Measurements from ENCODE around the gene PIP4K2A.
"Not testable (repeated sequence)": the region's sequence is repeated elsewhere in the genome, so short reads cannot be mapped to it uniquely, and the experiment has no call there.

The PIP4K2A gene

DNA sequence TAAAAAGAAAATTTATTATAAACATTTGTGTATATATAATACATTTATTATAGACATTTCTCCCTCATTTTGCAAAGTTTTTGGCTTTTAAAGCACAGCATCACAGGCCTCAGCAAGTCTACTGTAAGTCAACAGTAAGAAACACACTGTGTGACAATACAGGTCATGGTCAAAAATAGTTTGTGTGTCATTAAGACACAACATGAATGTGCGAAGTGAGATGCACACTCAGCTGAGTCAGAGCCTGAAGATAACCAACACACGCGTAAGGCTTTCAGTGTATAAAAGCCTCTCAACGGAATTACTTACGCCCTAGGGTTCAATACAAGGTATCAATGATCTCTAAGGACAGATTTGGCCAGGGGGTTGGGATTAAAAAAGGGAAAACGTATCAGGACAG lies 157.6 kb downstream of the PIP4K2A start:
- no peak for DNase-seq (ENCODE audit: low read depth, low spot score)

DNA sequence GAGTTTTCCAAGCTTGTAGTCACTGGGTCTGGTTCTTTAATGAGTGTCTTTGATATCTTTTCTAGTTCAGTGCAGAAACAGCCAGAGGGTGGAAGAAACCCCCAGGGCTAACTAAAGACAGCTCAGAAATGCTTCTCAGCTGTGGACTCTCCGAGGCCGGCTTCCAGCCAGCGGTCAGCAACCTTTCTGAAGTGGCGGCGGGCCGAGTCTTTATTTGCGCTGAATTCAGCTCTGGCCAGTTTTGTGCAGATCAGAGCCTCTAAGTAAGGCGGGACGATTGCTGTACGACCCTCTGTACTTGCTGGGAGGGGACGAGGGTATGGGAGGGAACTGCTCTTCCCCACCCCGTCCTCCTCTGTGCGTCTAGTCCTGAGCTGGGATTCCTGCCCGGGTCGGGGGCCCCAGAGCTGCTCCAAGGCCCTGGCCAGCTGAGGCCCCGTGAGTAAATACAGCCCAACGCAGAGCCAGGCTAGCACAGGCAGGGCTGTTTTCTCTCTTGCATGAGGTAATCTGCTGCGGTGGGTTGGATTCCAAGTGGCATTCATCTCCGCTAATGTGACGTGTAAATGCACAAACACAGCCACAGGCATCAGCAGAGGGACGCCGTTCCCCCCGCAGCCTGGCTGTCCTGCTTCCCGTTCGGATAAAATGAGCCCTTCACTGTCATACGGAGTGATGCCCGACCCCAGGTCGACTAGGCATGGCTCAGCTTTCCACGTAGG lies 159.8 kb downstream of the PIP4K2A start:
- DNase-seq (ENCODE audit: low read depth, low spot score), result peak; percentile 85

DNA sequence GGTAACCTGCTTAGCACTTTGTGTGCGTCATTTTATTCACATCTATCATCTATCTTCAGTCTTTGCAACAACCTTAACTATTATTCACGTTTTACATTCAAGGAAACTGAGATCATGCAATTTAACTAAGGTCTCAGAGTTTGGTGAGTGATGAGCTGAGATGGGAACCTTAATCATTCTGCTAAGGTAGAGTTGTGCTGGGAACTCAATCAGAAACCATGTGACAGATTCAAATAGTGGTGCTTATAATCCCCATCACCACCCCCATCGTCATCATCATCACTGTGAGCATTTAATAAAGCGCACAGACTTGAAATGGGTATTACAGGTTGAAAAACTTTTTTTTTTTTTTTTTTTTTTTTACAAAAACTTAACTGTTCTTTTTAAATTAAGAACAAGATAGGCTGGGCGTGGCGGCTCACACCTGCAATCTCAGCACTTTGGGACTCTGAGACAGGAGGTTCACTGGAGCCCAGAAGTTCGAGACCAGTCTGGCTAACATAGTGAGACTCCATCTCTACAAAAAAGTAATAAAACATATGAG lies 160.9 kb downstream of the PIP4K2A start:
- DNase-seq (ENCODE audit: low read depth, low spot score), result no peak

GRCh38 chr10:22552888-22553378 lies 161.4 kb downstream of the PIP4K2A start:
- peak; percentile 34 for DNase-seq (ENCODE audit: low read depth, low spot score)

DNA sequence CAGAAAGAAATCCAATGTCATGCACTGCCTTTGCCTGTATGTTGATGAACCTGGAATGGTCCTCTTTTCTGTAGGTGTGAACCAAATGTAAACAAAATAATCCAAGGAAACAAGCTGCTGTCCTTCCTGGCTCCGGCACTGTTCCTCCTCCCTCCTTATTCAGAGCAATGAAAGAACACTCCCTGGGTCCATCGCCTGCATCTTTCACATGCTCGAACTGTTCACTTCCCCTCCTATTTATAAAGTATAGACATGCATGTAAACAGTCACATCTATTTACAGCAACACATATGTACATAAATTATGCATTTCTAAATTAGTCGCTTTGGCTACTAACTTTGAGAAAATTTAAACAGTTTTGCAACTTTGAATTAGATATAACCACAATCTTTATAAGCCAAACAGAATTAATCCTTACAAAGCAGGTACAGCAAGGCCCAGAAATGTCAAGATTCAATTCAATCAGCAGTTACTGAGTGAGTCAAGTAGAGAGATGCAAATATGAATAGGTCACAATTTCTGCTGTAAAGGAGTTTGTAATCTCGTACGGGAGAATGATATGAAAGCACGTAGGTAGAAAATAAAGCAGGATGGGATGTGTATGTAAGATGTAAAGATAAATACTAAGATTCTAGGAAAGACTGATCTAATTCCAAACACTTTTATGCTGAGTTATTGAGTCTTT lies 162.6 kb downstream of the PIP4K2A start:
- DNase-seq (ENCODE audit: low read depth, low spot score), result no peak

- DNase-seq (ENCODE audit: low read depth, low spot score), result peak; percentile 38
These were observed 163.6 kb downstream of the PIP4K2A start for GRCh38 chr10:22550732-22551131.

- no peak for DNase-seq (ENCODE audit: low read depth, low spot score)
These were observed 166.0 kb downstream of the PIP4K2A start for GRCh38 chr10:22548344-22548743.

DNA sequence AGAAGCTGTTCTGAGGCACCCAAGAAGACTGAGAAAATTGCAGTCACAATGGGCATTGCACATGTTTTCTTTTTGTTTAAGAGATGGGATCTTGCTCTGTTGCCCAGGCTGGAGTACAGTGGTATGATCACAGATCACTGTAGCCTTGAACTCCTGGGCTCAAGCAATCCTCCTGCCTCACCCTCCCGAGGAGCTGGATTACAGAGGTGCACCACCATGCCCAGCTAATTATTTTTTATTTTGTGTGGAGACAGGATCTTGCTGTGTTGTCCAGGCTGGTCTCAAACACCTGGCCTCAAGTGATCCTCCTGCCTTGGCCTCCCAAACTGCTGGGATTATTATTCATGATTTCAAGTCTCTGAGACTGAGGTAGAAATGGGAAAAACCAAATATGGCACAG lies 168.7 kb downstream of the PIP4K2A start:
- DNase-seq (ENCODE audit: low read depth, low spot score), result no peak

GRCh38 chr10:22544325-22545068 lies 169.9 kb downstream of the PIP4K2A start:
- no peak for DNase-seq (ENCODE audit: low read depth, low spot score)

DNA sequence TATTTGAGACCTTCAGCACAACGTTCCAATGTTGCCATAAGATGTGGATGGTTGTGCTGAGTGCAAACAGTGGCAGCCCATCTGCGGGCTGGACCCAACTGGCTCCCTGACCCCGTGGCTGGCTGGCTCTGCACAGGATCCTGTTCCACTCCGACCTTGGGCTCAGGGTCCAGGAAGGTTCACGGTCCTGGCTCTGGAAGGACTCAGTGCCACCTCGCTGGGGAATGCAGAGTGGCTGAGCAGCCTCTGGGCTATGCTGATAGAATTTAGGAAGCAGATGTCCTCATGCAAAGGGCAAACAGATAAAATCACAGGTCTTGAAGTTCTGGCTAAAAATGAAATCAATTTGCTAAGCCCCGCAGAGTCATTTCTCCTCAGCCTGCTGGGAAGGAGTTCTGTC lies 171.6 kb downstream of the PIP4K2A start:
- no peak for DNase-seq (ENCODE audit: low read depth, low spot score)

- DNase-seq (ENCODE audit: low read depth, low spot score), result no peak
These were observed 172.5 kb downstream of the PIP4K2A start for GRCh38 chr10:22541900-22542299.

DNA sequence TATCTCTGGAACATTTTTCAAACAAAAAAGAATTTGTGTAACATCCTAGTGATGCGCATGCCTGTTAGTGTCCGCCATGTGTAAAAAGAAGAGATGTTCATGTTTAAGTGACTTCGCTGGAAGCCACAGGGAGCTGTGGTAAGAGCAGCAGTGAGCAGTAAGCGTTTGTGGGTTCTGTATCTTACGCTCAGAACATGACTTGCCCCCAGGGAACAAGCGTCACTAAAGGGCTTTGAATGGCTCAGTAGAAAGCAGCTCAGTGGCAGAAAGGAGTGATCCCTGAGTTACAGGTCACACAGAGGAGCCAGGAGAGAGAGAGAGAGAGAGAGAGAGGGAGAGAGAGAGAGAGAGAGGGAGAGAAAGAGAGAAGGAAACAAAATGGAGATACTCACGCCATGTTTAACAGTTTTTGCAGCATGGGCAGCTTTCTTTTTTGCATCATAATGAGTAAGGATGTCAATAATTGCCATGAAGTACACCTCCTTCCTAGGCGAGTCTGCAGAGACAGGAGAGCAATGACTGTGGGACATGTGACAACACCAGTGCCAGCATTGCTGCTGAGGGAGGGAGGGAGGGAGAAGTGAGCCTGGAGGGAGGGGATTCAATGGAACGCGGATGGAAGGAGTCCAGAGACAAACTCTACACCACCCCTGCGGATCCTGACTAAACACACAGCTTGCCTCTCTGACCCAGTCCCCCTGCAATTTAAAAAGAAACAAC lies 174.6 kb downstream of the PIP4K2A start:
- peak; percentile 42 for DNase-seq (ENCODE audit: low read depth, low spot score)

DNA sequence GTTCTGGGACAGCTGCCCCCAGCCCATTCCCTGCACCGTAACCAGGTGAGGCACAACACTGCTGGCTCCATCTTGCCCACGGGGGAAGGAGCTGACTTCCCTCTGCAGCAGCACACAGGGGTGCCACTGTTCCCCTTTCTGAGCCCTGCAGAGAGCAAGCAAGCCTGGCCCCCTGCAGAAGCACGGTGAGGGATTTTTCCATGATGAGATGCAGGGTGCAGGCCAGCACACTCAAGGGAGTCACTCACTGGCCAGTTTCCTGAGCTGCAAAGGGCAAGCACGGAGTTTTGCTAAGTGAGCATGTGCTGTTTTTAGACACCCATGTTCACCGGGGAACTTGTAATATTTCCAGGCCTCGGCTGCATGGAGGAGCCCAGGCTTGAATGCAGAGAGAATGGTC lies 176.6 kb downstream of the PIP4K2A start:
- DNase-seq (ENCODE audit: low read depth, low spot score), result no peak

DNA sequence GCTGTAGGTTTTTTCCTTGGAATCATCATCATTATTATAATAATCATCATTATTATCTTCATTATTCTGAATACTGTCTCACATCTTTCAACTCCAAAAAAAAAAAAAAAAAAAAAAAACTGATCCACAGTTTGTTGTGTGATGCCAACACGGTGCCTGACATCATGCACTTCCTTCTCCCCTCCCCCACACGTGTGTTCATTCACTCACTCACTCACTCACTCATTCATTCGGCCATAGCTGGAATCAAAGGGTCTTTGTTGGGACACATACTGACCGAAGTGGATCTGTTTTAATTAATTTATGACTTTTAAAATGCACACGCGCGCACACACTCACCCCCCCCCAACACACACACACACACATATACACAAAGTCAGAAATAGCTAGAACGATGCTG lies 177.8 kb downstream of the PIP4K2A start:
- no peak for DNase-seq (ENCODE audit: low read depth, low spot score)

GRCh38 chr10:22534849-22535604 lies 179.4 kb downstream of the PIP4K2A start:
- DNase-seq (ENCODE audit: low read depth, low spot score), result no peak

DNA sequence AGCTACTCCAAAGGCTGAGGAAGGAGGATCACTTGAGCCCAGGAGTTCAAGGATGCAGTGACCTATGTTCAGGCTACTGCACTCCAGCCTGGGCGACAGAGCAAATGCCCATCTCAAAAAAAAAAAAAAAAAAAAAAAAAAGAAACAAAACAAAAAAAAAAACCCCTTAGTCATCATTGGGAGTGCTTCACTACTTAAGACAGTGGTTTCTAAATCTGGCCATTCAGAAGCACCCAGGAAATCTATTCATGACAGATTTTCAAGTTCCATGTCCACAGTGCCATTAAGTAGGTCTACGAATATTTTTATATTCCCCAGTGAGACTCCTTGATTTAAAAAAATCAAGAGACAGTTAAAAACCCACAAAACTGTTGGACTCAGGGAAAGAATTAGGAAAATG lies 182.9 kb downstream of the PIP4K2A start:
- no peak for DNase-seq (ENCODE audit: low read depth, low spot score)

- DNase-seq (ENCODE audit: low read depth, low spot score), result no peak
These were observed 183.4 kb downstream of the PIP4K2A start for GRCh38 chr10:22531008-22531407.

DNA sequence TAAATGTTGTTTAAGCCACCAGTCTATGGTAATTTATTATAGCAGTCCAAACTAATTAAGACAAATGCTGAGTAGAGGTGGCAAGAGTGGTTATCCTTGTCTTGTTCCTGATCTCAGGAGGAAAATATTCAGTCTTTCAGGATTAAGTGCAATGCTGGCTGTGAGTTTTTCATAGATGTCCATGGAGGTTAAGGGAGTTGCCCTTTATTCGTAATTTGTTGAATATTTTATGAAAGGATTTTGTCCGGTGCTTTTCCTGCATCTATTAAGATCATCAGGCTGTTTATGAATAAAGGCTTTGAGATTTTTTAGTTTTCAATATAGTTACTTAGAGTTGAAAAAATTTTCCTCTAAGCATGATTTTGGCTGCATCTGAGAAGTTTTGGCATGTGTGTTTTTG lies 186.9 kb downstream of the PIP4K2A start:
- DNase-seq (ENCODE audit: low read depth, low spot score), result no peak

GRCh38 chr10:22524333-22524732 lies 190.0 kb downstream of the PIP4K2A start:
- DNase-seq (ENCODE audit: low read depth, low spot score), result not testable (repeated sequence)

DNA sequence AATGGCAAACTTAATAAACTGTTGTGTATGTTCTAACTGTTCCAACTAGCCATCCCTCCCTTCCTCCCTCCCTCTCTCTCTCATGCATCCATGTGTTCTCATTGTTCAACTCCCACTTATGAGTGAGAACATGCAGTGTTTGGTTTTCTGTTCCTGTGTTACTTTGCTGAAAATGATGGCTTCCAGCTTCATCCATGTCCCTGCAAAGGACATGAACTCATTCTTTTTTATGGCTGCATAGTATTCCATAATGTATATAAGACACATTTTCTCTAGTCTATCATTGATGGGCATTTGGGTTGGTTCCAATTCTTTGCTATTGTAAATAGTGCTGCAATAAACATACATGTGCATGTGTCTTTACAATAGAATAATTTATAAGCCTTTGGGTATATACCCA lies 193.7 kb downstream of the PIP4K2A start:
- not testable (repeated sequence) for DNase-seq (ENCODE audit: low read depth, low spot score)

Data from ELF-1 (cell line).